ENCODE data around the gene PLAC1.
A peak's percentile ranks its signal among the peaks of the same experiment; 100 is the strongest.

The PLAC1 gene

GRCh38 chrX:134601240-134601765, 57.0 kb downstream of the PLAC1 start:
- FAIRE-seq: no peak
- TF ChIP-seq SPI1 (IDR thresholded peaks at IDR 0.05; ENCODE audit: low read depth, low read length) (no peak), POU2F2 (IDR thresholded peaks at IDR 0.05; ENCODE audit: low read depth, low read length) (no peak)
- no peak for DNase-seq (ENCODE audit: insufficient read length, low spot score)

DNA sequence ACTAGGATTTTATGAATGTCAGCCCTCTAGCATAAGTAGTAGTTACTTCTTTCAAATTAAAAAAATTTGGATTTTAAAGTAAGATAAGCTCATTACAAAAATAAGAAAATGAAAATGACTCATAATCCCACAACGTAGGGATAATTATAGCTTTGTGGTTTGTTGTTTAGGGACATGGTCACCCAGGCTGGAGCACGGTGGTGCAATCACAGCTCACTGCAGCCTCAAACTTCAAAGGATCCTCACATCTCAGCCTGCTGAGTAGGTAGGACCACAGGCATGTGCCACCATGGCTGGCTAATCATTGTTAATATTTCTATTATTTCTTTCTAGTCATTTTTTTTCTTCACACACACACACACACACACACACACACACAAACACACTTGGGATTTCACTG, 57.6 kb downstream of the PLAC1 start:
- DNase-seq (ENCODE audit: insufficient read length, low spot score) (no peak), FAIRE-seq (no peak)
- no peak for TF ChIP-seq SPI1 (IDR thresholded peaks at IDR 0.05; ENCODE audit: low read depth, low read length)
- TF ChIP-seq TAF1 (IDR thresholded peaks at IDR 0.05; ENCODE audit: low read depth, low read length): no peak
- TF ChIP-seq POLR2A (IDR thresholded peaks at IDR 0.05; ENCODE audit: low read depth, low read length): no peak
- TF ChIP-seq POU2F2 (IDR thresholded peaks at IDR 0.05; ENCODE audit: low read depth, low read length): no peak
- TF ChIP-seq POLR2AphosphoS5 (IDR thresholded peaks at IDR 0.05; ENCODE audit: low read depth, low read length): no peak
- no peak for TF ChIP-seq PAX5 (IDR thresholded peaks at IDR 0.05; ENCODE audit: insufficient read depth, low read length, severe bottlenecking)

GRCh38 chrX:134599184-134599914, 58.9 kb downstream of the PLAC1 start:
- DNase-seq (ENCODE audit: insufficient read length, low spot score) (no peak), FAIRE-seq (peak; percentile 55)
- no peak for TF ChIP-seq POLR2A (IDR thresholded peaks at IDR 0.05; ENCODE audit: low read depth, low read length)
- TF ChIP-seq POLR2AphosphoS5 (IDR thresholded peaks at IDR 0.05; ENCODE audit: low read depth, low read length): no peak
- no peak for TF ChIP-seq TAF1 (IDR thresholded peaks at IDR 0.05; ENCODE audit: low read depth, low read length)
- no peak for TF ChIP-seq PAX5 (IDR thresholded peaks at IDR 0.05; ENCODE audit: insufficient read depth, low read length, severe bottlenecking)
- TF ChIP-seq SPI1 (IDR thresholded peaks at IDR 0.05; ENCODE audit: low read depth, low read length): no peak
- TF ChIP-seq POU2F2 (IDR thresholded peaks at IDR 0.05; ENCODE audit: low read depth, low read length): no peak

DNA sequence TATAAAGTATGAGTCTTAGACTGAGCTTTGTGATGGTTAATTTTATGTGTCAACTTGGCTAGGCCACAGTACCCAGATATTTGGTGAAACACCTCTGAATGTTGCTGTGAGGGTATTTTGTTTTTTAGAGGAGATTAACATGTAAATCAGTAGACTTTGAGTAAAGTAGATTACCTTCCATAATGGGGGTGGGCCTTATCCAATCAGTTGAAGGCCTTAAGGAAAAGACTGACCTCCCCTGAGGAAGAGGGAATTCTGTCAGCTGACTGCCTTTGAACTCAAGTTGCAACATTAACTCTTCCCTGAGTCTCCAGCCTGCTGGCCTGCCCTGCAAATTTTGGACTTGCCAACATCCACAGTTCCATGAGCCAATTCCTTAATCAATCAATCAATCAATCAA, 66.0 kb downstream of the PLAC1 start:
- DNase-seq (ENCODE audit: insufficient read length, low spot score) (no peak), FAIRE-seq (no peak)
- no peak for TF ChIP-seq POLR2A (IDR thresholded peaks at IDR 0.05; ENCODE audit: low read depth, low read length)
- TF ChIP-seq PAX5 (IDR thresholded peaks at IDR 0.05; ENCODE audit: insufficient read depth, low read length, severe bottlenecking): no peak
- TF ChIP-seq POLR2AphosphoS5 (IDR thresholded peaks at IDR 0.05; ENCODE audit: low read depth, low read length): no peak
- TF ChIP-seq POU2F2 (IDR thresholded peaks at IDR 0.05; ENCODE audit: low read depth, low read length): no peak
- TF ChIP-seq TAF1 (IDR thresholded peaks at IDR 0.05; ENCODE audit: low read depth, low read length): no peak
- TF ChIP-seq SPI1 (IDR thresholded peaks at IDR 0.05; ENCODE audit: low read depth, low read length): no peak

DNA sequence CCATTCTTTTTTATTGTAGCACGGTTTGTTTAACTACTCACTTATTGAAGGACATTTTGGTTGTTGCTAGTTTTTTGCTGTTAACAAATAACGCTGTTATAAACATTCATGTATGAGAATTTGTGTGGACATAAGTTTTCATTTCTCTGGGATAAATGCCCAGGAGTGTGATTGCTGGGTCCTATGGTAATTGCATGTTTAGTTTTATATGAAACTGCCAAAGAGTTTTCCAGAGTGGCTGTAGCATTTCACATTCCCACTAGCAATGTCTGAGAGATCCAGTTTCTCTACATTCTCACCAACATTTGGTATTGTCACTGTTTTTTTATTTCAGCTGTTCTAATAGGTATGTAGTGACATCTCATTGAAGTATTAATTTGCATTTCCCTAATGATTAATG, 66.8 kb downstream of the PLAC1 start:
- no peak for DNase-seq (ENCODE audit: insufficient read length, low spot score)
- no peak for TF ChIP-seq POLR2AphosphoS5 (IDR thresholded peaks at IDR 0.05; ENCODE audit: low read depth, low read length)
- no peak for TF ChIP-seq TAF1 (IDR thresholded peaks at IDR 0.05; ENCODE audit: low read depth, low read length)
- TF ChIP-seq PAX5 (IDR thresholded peaks at IDR 0.05; ENCODE audit: insufficient read depth, low read length, severe bottlenecking): no peak
- no peak for TF ChIP-seq POU2F2 (IDR thresholded peaks at IDR 0.05; ENCODE audit: low read depth, low read length)
- TF ChIP-seq SPI1 (IDR thresholded peaks at IDR 0.05; ENCODE audit: low read depth, low read length): no peak
- TF ChIP-seq POLR2A (IDR thresholded peaks at IDR 0.05; ENCODE audit: low read depth, low read length): no peak
- no peak for FAIRE-seq

- TF ChIP-seq SPI1 (IDR thresholded peaks at IDR 0.05; ENCODE audit: low read depth, low read length) (no peak), TAF1 (IDR thresholded peaks at IDR 0.05; ENCODE audit: low read depth, low read length) (no peak), POLR2AphosphoS5 (IDR thresholded peaks at IDR 0.05; ENCODE audit: low read depth, low read length) (no peak), PAX5 (IDR thresholded peaks at IDR 0.05; ENCODE audit: insufficient read depth, low read length, severe bottlenecking) (no peak), POLR2A (IDR thresholded peaks at IDR 0.05; ENCODE audit: low read depth, low read length) (no peak), POU2F2 (IDR thresholded peaks at IDR 0.05; ENCODE audit: low read depth, low read length) (no peak)
- no peak for FAIRE-seq
- no peak for DNase-seq (ENCODE audit: insufficient read length, low spot score)
Measured at GRCh38 chrX:134588806-134589205, 69.5 kb downstream of the PLAC1 start.

DNA sequence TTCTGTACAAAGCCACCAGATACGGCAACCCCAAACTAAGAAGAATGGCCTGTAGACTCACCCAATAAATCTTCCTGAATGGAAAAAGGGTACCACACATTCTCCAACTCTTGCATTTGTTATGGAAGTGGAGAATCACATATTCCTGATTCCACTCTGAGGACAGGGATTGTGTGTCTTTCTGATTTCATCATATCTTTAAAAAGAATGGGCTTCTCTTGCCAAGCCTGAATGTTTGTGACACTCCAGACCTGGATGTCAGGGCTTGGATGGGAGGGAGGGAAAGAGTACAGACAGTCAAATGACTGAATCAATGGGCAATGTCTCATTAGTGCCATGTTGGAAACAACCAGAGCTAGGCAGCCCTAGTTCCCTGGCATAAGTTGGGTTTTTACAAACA, 77.4 kb downstream of the PLAC1 start:
- no peak for DNase-seq (ENCODE audit: insufficient read length, low spot score)
- no peak for FAIRE-seq
- no peak for TF ChIP-seq SPI1 (IDR thresholded peaks at IDR 0.05; ENCODE audit: low read depth, low read length)
- TF ChIP-seq TAF1 (IDR thresholded peaks at IDR 0.05; ENCODE audit: low read depth, low read length): no peak
- no peak for TF ChIP-seq POLR2A (IDR thresholded peaks at IDR 0.05; ENCODE audit: low read depth, low read length)
- TF ChIP-seq POLR2AphosphoS5 (IDR thresholded peaks at IDR 0.05; ENCODE audit: low read depth, low read length): no peak
- TF ChIP-seq POU2F2 (IDR thresholded peaks at IDR 0.05; ENCODE audit: low read depth, low read length): no peak
- no peak for TF ChIP-seq PAX5 (IDR thresholded peaks at IDR 0.05; ENCODE audit: insufficient read depth, low read length, severe bottlenecking)

- FAIRE-seq: peak; percentile 45
- no peak for DNase-seq (ENCODE audit: insufficient read length, low spot score)
- TF ChIP-seq TAF1 (IDR thresholded peaks at IDR 0.05; ENCODE audit: low read depth, low read length) (no peak), POU2F2 (IDR thresholded peaks at IDR 0.05; ENCODE audit: low read depth, low read length) (no peak), POLR2AphosphoS5 (IDR thresholded peaks at IDR 0.05; ENCODE audit: low read depth, low read length) (no peak), SPI1 (IDR thresholded peaks at IDR 0.05; ENCODE audit: low read depth, low read length) (no peak), PAX5 (IDR thresholded peaks at IDR 0.05; ENCODE audit: insufficient read depth, low read length, severe bottlenecking) (no peak), POLR2A (IDR thresholded peaks at IDR 0.05; ENCODE audit: low read depth, low read length) (no peak)
Measured at GRCh38 chrX:134573683-134574035, 84.6 kb downstream of the PLAC1 start.

- FAIRE-seq (no peak), DNase-seq (ENCODE audit: insufficient read length, low spot score) (no peak)
- no peak for TF ChIP-seq SPI1 (IDR thresholded peaks at IDR 0.05; ENCODE audit: low read depth, low read length)
- TF ChIP-seq POU2F2 (IDR thresholded peaks at IDR 0.05; ENCODE audit: low read depth, low read length): no peak
Measured at GRCh38 chrX:134572816-134573682, 85.2 kb downstream of the PLAC1 start.
